NCI-H345 treated with DMSO at 0.1 percent for 48 hours (cell line): ENCODE data around the gene GINS2.

Experiments used
- DNase-seq: peaks from one replicate; lab custom pipeline; 2025; ENCODE audit not compliant: unreplicated experiment; lab: John Stamatoyannopoulos, UW

The GINS2 gene

DNA sequence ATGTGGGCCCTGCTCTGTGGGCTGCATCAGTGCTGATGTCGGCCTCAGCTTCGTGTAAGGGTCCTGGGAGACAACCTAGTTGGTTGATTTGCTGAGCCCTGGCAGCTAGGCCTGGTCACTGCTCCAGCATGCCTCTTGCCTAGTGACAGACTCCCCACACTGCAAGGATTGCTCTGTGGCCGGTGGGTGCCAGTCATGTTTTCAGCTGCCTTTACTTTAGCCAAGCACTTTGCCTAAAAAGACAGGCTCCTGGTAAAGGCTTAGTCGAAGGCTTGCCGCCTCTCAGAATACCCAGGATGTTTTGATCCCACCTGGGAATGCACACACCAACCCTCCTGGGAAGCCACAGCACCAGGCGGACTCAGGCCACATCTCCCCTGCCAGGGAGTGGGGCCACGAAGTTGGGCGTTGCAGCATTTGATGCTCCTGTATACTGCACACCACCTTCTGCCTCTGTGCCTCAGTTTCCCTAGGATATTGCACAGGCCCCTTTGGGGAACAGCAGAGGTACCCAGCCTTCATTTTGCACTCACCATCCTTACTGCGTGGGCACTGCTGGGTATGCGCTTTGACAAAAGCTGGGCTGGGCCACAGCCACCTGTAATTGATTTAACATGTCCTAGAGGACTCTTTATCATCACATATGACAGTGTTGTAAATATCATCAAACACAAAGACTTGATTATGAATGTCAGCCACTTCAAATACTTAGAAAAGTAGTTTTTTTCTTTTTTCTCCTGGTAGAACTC is 19.9 kb downstream of the GINS2 start:
- no peak for DNase-seq

GRCh38 chr16:85667841-85668413 is 20.8 kb downstream of the GINS2 start:
- DNase-seq = no peak

DNA sequence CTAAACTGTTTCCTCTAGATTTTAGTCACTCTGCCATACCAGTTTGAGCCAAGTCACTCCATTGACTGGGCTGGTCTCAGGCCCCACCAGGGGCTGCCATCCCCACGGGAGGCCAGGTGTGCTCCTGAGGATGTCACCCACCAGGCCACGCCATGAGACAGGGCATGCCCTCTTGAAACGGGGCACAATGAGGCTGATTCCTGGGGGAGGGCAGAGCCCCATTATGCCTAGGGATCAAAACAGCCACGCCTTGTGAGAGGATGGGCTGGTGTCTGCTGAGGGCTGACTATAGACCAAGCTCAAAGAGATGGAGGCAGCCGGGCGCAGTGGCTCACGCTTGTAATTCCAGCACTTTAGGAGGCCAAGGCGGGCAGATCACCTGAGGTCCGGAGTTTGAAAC is 21.5 kb downstream of the GINS2 start:
- no peak for DNase-seq

GRCh38 chr16:85665929-85666328 is 22.8 kb downstream of the GINS2 start:
- no peak for DNase-seq

- no peak for DNase-seq
These were observed 23.4 kb downstream of the GINS2 start for GRCh38 chr16:85665373-85665740.

GRCh38 chr16:85664580-85665372 is 24.0 kb downstream of the GINS2 start:
- no peak for DNase-seq

DNA sequence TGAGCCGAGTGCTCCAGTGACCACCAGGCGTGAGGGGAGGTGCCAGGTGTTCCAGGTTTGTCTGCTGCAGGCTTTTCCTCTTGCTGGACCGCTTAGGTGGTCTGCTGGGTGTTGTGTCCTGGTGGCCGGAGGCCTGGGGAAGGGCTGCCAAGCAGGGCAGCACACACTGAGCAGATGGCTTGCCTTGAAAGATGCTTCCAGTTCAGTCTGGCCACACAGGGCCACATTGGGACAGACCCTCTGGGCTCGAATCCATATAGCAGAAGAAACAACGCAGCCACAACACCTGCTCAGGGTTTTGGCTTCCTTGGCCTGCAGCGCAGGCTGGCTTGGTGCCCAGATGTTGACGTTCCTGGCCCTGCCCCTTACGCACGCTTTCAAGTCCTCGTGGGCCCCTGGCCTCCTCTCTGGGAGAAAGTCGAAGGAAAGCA is 24.8 kb downstream of the GINS2 start:
- no peak for DNase-seq

DNA sequence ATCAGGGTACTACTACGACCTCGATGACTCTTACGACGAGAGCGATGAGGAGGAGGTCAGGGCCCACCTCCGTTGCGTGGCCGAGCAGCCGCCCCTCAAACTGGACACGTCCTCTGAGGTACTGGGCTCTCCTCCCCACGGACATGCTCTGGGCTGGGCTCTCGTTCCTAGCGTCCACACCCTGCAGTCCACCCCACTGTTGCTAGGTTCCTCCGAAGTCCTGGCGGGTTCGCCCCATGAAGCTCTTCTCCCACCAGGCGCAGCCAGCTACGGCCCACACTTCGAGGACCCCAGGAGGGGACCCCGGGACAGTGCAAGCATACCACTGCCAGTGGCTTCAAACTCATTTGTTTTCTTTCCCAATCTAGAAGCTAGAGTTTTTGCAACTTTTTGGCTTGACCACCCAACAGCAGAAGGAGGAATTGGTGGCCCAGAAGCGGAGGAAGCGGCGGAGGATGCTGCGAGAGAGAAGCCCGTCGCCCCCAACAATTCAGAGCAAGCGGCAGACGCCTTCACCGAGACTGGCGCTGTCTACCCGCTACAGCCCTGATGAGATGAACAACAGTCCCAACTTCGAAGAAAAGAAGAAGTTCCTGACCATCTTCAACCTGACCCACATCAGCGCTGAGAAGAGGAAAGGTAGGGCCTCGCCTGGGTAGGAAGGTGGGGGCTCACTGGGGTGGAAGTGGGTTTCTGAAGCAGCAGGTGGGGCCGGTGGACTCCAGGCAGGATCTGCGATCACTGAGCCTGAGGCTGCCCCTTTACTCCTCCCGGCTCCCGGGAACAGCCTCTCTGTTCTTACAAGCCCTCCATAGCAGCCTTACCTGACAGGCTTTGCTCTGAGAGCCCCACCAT is 25.6 kb downstream of the GINS2 start:
- DNase-seq = no peak

DNA sequence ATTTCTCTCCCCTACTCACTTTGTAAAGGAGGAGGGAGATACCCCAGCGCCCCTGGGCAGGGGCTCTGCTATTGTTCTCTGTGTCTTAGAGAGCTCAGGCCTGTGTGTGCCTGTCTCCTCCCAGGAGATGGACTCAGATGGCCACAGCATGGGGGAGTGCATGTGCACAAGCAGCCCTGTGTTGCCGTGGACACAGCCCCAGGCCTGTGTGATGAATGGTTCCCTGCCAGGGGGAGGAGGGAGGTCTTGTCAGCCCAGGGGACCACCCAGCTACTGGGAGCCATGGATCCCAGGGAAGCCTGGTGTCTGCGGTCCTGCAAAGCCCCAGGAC is 26.3 kb downstream of the GINS2 start:
- DNase-seq = no peak

GRCh38 chr16:85661740-85662481 is 26.8 kb downstream of the GINS2 start:
- no peak for DNase-seq

- no peak for DNase-seq
These were observed 27.7 kb downstream of the GINS2 start for GRCh38 chr16:85660843-85661739.

- DNase-seq = no peak
These were observed 28.8 kb downstream of the GINS2 start for GRCh38 chr16:85659805-85660511.

- DNase-seq = no peak
These were observed 29.4 kb downstream of the GINS2 start for GRCh38 chr16:85659336-85659735.

- DNase-seq = no peak
These were observed 30.0 kb downstream of the GINS2 start for GRCh38 chr16:85658504-85659326.

DNA sequence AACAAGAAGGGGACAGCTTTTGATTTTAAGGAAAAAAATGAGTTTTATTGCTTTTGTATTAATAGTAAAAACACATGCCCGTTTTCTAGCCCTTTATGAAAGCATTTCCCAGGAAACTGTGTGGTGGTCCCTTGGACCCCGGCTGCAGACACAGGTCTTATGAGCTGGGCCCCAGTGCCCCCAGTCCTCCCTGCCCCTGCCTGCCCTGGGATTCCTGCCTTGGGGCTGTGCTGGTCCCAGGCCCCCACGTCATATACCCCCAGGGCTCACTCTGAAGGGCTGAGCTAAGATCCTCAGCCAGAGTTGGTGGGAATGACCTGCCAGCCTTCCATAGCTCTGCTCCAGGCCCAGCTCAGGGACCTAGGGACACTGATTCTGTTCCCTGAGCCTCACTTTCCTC is 30.8 kb downstream of the GINS2 start:
- DNase-seq = no peak

DNA sequence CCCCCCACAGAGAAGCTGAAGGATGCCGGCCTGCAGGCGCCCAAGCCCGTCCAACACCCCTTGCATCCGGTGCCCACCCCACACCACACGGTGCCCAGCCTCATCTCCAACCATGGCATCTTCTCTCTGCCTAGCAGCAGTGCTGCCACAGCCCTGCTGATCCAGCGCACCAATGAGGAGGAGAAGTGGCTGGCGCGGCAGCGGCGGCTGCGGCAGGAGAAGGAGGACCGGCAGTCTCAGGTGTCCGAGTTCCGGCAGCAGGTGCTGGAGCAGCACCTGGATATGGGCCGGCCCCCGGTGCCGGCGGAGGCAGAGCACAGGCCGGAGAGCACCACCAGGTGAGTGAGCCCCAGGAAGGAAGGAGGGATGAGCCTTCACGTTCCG is 31.5 kb downstream of the GINS2 start:
- no peak for DNase-seq

GRCh38 chr16:85656351-85657266 is 32.1 kb downstream of the GINS2 start:
- no peak for DNase-seq
